ENCODE measurements around the gene CWF19L2. TPM values are rescaled to one million over a fixed set of nuclear protein-coding genes. Genes with fewer than 3 reads are reported as not detected.

The CWF19L2 gene
- total RNA-seq, 1 donor from 2014 or later: 28.7 TPM

DNA sequence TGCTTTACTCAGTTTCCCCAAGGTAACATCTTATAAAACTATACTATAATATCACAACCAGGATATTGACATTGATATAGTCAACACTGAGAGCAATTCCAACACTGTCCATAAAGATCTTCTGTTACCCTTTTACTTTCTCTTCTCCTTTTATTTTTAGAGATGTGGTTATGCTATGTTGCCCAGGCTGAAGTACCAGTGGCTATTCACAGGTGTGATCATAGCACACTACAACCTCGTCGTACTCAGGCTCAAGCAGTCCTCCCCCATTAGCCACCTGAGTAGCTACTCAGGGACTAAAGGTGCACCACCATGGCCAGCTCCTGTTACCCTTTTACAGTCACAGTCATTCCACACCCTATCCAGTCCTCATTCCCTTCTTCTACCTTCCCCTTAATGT lies 119.7 kb downstream of the CWF19L2 start:
- no peak for ATAC-seq
- DNase-seq (ENCODE audit: low spot score): no peak
- intact Hi-C loops (cut with DNase I): no loop called here

DNA sequence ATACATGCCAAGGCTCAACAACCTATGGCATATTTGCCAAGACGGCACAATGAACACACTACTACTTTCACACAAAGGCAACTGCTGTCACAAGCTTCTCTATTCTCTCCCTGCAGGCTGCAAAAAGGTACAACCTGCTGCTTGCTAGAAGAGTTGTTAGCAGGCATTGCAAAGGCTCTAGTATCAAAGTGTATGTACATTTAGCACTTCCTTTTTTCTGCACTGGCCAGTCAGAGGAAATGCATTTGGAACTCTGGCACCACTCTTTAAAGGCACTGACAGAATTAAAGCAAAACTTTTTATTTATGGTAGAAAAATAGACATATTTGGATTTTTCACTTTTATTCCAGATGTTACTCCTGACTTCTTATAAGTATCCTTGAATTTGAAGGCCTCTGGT lies 125.9 kb downstream of the CWF19L2 start:
- intact Hi-C loops (cut with DNase I): no loop called here
- DNase-seq (ENCODE audit: low spot score) (no peak), ATAC-seq (no peak)

DNA sequence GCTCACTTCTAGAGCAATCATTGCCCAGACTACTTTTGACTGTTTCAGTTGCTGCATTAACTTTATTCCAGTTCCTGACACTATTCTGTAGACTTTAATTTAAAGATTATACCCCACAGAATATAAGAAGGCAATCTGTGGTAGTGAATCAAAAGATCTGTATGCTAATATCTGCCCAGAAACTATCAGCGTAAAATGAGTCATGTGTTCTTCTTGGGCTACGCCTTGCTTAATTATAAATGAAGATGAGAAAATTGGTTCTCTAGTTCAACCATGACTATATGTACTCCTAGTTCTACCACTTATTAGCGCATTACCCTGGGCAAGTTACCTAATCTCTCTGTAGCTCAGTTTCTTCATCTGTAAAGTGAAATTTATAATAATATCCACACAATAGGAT lies 128.5 kb downstream of the CWF19L2 start:
- ATAC-seq (no peak), DNase-seq (ENCODE audit: low spot score) (no peak)
- intact Hi-C loops (cut with DNase I): no loop called here

- ATAC-seq (no peak), DNase-seq (ENCODE audit: low spot score) (no peak)
- intact Hi-C loops (cut with DNase I): no loop called here
Measured at GRCh38 chr11:107316426-107316825, 141.2 kb downstream of the CWF19L2 start.

GRCh38 chr11:107307991-107308390 lies 149.6 kb downstream of the CWF19L2 start:
- no peak for DNase-seq (ENCODE audit: low spot score)
- intact Hi-C loops (cut with DNase I): no loop called here
- ATAC-seq: no peak

DNA sequence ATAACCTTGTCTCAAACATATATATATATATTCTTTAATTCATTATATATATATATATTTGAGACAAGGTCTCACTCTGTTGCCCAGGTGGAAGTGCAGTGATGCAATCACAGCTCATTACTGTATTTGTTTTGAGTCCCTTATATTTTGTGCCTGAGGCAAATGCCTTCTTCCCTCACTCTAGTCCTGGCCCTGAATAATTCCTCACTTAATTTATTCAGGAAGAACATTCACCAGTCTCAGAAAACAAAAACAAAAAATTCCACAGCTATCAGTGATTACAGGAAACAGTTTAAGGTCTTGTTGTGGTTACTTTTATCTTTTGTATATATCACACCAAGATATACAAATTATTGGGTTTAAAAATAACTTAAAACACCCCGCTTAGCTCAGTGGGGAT lies 155.7 kb downstream of the CWF19L2 start:
- ATAC-seq: no peak
- intact Hi-C loops (cut with DNase I): no loop called here
- no peak for DNase-seq (ENCODE audit: low spot score)

DNA sequence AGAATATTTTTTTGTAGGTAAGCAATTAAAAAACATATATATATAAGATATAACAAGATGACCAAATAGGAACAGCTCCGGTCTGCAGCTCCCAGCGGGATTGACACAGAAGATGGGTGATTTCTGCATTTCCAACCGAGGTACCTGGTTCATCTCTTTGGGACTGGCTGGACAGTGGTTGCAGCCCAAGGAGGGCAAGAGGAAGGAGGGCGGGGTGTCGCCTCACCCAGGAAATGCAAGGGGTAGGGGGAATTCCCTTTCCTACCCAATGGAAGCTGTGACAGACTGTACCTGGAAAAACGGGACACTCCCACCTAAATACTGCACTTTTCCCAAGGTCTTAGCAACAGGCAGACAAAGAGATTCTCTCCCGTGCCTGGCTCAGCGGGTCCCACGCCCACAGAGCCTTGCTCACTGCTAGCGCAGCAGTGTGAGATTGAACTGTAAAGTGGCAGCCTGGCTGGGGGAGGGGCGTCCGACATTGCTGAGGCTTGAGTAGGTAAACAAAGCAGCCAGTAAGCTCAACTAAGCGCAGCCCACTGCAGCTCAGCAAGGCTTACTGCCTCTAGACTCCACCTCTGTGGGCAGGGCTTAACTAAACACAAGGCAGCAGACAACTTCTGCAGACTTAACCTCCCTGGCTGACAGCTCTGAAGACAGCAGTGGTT lies 163.8 kb downstream of the CWF19L2 start:
- DNase-seq (ENCODE audit: low spot score): no peak
- no peak for ATAC-seq
- intact Hi-C loops (cut with DNase I): no loop called here

GRCh38 chr11:107282195-107282594 lies 175.4 kb downstream of the CWF19L2 start:
- ATAC-seq: no peak
- intact Hi-C loops (cut with DNase I): no loop called here

More at GRCh38 chr11:107282195-107282594, 175.4 kb downstream of the CWF19L2 start:
- no peak for DNase-seq (ENCODE audit: low spot score)

Other genes starting within 250 kb of the CWF19L2 start
- gene ALKBH8, start 107.9 kb upstream of the CWF19L2 start, total RNA-seq: 11.6 TPM
- gene ELMOD1, start 133.3 kb upstream of the CWF19L2 start, total RNA-seq: 0.36 TPM

All from sciatic nerve (tissue), 2 donors.